ENCODE results near the gene ST3GAL5.

ST3GAL5 gene

GRCh38 chr2:85803704-85804425 is 84.9 kb downstream of the ST3GAL5 start:
- peak in 2 of 3 donors; percentile 27 to 30 for DNase-seq

DNA sequence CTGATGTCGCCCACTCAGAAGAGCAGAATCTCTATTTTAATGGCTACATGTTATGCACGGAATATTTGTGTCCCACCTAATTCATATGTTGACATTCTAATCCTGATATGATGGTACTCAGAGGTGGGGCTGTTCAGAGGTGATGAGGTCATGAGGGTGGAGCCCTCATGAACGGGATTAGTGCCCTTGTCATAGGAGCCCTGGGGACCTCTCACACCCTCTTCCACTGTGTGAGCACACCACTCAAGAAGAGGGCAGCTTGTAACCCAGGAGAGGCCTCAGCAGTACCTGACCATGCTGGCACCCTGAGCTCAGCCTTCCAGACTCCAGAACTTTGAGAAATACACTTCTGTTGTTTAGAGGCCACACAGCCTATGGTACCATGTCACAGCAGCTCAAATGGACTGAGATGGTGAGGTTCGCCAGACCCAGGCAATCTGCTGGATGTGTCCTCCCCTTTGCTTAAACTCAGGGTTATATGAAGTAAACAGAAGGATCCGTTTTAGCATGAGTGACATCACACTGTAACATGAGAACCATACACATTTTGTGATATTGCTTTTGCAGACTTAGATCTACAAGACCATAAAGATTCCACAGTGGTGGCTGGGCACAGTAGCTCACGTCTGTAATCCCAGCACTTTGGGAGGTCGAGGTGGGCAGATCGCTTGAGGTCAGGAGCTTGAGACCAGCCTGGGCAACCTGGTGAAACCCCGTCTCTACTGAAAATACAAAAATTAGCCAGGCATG is 86.3 kb downstream of the ST3GAL5 start:
- no peak for DNase-seq

- DNase-seq, result no peak
Measured at GRCh38 chr2:85801871-85802270, 86.9 kb downstream of the ST3GAL5 start.

DNA sequence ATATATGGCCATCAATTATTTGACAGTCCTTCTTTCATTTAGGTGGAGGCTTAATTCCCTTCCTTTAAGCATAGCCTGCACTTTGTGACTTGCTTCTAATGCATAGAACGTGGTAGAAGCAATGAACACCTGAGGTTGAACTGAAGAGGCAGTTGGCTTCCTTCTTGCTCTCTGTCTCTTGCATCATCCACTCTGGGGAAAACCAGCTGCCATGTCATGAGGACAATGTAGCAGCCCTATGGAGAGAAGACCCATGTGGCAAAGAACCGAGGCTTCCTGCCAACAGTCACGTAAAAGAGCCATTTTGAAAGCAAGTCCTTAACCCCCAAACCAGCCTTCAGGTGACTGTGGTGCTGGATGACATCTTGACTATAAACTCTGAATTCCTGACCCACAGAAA is 88.2 kb downstream of the ST3GAL5 start:
- peak; percentile 61 to 71 (median 63) for DNase-seq

DNA sequence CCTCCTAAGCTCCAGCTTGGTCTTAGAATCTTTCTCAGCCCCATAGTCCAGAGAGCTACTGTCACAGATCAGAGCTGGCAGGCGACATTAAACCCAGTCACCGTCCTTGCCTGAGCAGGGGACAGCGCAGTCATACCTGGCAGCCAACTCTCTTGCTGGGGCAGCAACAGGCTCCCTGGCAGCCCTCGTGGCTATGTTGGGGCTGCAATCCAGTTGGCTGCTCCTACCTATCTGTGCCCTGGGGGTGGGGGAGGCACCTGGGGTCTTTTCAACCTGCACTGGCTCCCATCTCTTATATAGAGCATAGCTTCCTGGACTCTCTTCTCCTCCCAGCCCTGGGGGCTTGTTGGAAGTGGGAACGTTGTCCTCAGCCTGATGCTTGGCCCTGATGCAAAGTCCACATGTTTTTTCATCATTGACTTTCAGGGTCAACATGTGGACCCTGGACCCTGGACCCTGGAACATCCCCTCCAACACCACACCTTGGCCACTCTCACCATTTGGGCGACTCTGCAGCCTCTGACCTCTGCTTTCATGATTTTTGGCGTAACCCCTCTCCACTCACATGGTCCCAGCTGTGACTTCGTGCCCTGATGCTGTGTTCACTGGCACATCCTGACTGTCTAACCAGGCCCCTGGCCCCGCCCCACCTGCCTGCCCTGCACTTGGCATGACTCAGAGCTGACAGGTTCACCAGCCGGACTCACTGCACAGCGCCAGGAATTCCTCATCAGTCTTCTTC is 89.4 kb downstream of the ST3GAL5 start:
- DNase-seq, result no peak

DNA sequence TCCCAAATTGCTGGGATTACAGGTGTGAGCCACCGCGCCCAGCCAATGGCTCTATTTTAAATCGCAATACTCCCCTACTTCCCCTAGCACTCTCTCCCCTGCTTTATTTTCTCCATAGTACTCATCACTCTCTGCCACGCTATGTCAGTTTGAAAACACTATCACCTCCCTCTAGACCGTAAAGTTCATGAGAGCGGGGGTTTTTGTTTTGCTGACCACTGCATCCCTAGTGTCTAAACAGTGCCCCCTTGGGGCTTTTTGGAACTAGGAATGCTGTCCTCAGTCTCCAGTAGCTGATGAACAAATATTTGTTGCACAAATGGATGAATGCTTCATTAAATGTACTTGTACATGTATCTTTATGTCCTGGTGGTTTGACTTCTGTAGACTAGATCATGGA is 90.9 kb downstream of the ST3GAL5 start:
- DNase-seq, result peak; percentile 56 to 67 (median 60)

DNA sequence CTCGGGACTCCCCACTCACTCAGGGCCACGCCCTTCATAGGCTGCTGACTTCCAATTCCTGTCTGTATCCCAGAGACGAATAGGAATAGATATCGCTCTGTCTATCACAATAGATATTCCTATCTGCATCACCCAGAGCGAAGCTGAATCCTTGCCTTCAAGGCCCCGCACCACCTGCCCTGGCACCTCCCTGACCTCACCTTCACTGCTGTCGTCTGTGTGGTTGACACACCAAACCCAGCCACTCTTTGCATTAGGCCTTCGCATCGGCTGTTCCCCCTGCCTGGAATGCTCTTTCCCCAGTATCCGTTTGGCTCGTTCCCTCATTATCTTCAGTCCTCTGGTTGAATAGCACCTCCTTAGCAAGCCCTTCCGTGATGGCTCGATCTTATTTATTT is 91.5 kb downstream of the ST3GAL5 start:
- DNase-seq, result no peak

DNA sequence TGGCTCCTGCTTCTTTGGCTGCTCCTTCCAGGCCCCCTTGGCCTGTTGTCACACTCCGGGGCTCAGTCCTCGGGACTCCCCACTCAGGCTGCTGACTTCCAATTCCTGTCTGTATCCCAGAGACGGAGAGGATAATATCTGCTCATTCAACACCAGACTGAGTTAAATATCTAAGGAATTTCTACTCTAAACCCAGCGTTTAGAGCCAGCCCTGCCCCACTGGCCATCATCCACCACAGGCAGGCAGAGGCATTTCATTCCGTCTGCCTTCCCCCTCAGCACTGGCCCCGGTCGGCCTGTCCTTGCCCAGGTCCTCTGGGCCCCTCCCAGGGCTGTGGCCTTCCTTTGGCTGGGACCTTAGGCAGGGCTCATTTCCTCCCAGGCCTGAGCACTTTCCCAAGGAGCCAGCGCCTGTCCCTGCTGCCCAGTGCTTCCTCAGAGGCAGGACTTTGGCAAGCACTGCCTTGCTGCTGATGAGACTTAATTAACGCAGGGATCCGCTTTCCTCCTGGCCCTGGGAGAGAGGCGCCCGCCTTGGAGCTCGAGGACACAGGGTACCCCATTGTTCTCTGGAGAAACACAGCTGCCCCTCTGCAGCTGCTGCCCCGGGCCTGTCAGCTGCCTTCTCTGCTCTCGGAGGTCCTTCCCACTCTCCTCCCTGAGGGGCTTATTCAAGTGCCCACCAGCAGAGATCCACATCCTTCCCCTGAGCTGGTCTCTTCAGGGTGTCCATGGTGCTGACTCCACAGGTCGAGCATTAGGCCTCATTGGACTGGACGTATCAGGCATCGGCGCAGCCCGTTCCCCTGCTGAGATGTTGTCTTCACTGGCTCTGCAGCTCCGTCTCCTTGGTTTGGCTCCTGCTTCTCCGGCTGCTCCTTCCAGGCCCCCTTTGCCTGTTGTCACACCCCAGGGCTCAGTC is 92.2 kb downstream of the ST3GAL5 start:
- no peak for DNase-seq

- no peak for DNase-seq
Measured at GRCh38 chr2:85796046-85796340, 92.8 kb downstream of the ST3GAL5 start.

DNA sequence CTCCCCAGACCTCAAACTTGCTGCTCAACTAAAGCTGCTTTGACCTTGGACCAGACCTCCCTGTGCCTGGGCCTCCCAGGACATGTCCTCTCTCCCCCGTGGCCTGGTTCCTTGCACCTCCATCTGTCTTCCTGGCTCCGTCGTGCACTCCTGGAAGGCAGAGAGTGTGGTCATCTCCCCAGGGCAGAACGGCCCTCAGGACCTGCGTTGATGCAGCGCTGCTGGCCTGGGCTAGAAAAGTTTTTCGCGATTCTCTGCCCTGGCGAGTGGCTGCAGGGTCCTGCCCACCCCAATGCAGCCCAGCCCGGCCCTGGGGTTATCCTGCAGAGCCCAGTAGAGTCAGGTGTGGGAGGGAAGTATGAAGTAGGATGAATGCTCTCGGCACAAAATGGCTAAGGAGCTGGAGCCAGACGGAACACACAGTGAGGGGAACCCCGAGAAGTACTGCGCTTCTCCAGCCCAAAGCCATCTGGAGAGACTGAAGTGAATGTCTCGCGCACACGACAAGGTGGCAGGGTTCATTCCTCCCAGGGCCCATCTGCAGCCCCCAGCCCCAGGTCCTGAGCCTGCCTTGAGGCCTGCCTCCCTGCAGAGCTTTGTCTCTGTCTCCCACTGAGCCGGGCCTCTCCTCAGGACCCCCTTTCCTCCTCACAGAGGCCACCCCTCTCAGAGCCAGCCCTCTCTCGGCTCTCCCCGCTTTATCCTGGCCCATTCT is 93.3 kb downstream of the ST3GAL5 start:
- DNase-seq, result no peak

GRCh38 chr2:85794491-85795121 is 94.2 kb downstream of the ST3GAL5 start:
- DNase-seq, result no peak

GRCh38 chr2:85794038-85794441 is 94.8 kb downstream of the ST3GAL5 start:
- DNase-seq, result no peak

- DNase-seq, result no peak
Measured at GRCh38 chr2:85793584-85793983, 95.2 kb downstream of the ST3GAL5 start.

GRCh38 chr2:85792783-85793441 is 95.9 kb downstream of the ST3GAL5 start:
- no peak for DNase-seq

- DNase-seq, result no peak
Measured at GRCh38 chr2:85791704-85792565, 96.9 kb downstream of the ST3GAL5 start.

DNA sequence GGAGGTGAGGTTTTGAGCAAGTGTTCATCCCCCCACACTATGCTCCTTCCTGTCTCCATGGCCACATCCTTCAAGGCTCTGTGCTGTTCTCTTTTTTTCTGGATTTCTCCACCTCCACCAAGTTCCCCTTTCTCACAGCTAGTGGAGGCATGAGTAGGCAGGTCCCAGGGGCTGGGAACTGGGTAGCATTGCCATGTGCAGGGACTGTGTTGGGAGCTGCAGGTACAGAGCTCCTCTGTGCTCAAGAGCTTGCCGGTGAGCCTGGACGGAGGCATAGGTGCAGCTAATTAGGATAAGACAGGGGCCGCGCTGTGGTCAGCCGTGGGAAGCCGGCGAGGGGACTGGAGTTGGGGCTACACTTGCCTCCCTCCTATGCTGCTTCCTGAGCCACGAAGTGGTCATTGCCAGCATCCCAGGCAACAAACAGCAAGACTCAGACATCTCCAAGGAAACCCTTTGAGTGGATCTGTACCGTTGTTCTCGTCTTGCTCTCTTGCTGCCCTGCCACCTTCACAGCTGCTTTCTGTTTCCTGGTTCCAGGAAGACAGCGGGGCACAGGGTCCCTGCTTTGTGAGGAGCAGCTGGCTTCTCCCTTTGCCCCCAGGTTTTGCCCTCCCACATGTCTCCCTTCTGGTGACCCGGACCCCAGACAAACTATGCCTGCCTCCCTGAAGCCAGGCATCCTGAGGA is 98.1 kb downstream of the ST3GAL5 start:
- peak; percentile 74 to 77 (median 76) for DNase-seq

DNA sequence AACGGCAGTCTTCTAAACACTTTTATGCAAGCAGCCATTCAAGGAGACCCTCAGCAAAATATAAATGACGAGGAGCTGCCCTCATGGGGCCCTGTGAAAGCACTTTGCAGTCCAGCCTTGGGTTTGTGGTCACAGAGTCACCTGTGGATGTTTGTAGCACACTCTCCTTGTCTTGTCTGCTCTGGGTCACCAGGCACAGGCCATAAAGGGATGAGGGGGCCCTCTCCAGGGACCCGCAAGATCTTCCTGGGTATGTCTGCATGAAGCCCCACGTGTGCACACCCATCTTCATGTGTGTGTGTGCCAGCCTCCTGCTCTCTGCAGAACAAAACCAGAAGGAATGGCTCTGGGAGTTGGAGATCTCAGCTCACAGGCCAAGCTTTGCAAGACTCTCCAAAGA is 98.8 kb downstream of the ST3GAL5 start:
- DNase-seq, result no peak

GRCh38 chr2:85789271-85789670 is 99.5 kb downstream of the ST3GAL5 start:
- no peak for DNase-seq

DNA sequence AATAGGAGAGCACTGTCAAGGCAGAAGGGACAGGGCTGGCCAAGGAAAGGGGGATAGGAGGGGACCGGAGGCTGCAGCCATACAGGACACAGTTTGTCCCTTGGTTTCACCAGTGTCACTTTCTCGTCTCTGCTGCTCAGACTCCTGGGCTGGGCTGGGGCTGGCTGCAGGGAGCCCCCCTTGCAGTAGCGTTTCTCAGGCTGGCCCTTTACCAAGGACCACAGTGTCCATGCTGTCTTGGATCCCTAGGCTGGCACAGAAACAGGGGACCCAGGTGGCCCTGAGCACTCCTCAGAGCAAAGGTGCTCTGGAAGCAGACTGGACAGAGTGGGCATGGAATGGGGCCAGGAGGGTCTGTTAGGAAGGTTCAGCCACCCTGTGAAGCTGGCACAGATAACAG is 100.2 kb downstream of the ST3GAL5 start:
- no peak for DNase-seq

- no peak for DNase-seq
Measured at GRCh38 chr2:85787981-85788340, 100.8 kb downstream of the ST3GAL5 start.
